GM13976 (cell line): ENCODE results near the gene FGFR3.

ENCODE experiments used
- DNase-seq: peaks from one replicate; pipeline ENCODE4 v3.0.0; 2012; ENCODE audit warnings: low spot score
- in situ Hi-C: fragments of 300-500 bp; cut with MboI; formaldehyde crosslinking; loops from one replicate; pipeline ENCODE4 v1.12.0; 2022; ENCODE audit warnings: low sequenced_read_pairs, mixed read lengths, inconsistent platforms; ENCODE audit not compliant: unreplicated experiment
- TF ChIP-seq, protein P1 (sequence below): IDR thresholded peaks from 2 replicates; pipeline ENCODE4 v1.5.1; 2012; ENCODE audit warnings: borderline replicate concordance, mild to moderate bottlenecking; ENCODE audit not compliant: insufficient read depth; ENCODE audit errors: extremely low read depth, missing control alignments, control extremely low read depth

Gene FGFR3

DNA sequence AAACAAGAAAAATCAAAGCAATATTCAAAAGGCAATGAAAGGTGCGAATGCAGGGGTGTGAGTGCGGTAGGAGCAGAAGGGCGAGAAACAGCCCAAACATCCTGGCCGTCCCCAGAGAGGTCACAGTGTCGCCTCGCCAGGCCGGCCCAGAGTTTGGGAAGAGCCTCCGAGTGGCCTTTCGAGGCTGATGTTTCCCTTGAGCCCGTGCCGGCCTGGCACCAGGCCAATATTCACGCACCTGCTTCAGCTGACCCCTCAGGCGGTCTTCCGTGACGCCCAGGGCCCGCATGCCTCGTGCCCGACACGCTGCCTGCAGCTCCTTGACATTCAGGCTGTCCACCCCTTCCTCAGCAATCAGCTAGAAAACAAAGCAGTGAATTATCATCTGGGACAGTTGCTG is 32.2 kb downstream of the FGFR3 start:
- TF ChIP-seq, protein P1, sequence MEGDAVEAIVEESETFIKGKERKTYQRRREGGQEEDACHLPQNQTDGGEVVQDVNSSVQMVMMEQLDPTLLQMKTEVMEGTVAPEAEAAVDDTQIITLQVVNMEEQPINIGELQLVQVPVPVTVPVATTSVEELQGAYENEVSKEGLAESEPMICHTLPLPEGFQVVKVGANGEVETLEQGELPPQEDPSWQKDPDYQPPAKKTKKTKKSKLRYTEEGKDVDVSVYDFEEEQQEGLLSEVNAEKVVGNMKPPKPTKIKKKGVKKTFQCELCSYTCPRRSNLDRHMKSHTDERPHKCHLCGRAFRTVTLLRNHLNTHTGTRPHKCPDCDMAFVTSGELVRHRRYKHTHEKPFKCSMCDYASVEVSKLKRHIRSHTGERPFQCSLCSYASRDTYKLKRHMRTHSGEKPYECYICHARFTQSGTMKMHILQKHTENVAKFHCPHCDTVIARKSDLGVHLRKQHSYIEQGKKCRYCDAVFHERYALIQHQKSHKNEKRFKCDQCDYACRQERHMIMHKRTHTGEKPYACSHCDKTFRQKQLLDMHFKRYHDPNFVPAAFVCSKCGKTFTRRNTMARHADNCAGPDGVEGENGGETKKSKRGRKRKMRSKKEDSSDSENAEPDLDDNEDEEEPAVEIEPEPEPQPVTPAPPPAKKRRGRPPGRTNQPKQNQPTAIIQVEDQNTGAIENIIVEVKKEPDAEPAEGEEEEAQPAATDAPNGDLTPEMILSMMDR: no peak
- in situ Hi-C loops: no loop called here
- DNase-seq: no peak

DNA sequence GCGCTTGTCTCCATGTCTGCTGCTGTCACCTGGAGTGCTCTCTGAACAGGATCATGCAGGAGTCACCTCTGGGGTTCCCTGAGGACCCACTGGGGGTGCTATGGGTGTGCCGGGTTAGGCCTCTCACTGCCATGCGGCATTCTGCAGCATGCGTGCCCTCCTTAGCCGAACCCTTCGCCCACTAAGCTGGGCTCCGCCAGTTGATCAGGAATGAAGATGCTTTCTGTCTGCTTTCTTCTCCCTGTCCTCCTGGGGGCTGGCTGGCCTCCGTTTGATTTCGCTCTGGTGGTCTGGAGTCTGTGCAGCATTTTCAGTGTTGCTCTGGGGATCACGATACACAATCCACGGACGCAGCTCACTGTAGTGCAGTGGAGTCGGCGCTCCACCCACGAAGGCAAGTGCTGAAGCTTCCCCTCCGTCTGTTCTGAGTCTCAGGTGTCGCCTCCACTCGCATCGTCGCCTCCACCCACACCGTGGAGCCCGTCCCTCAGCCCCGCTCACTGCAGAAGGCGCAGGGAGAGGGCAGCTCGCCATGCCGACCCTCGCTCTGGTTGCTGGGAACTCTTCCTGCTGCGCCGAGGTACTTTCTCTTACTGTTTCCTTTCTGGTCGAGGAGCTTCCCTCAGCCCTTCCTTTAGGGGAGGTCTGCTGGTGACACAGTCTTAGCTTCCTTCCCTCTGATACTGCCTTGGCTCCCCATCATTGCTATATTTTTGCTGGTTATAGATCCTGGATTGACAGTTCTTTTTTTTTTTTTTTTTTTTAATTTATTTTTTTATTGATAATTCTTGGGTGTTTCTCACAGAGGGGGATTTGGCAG is 33.6 kb downstream of the FGFR3 start:
- TF ChIP-seq, protein P1: no peak

DNA sequence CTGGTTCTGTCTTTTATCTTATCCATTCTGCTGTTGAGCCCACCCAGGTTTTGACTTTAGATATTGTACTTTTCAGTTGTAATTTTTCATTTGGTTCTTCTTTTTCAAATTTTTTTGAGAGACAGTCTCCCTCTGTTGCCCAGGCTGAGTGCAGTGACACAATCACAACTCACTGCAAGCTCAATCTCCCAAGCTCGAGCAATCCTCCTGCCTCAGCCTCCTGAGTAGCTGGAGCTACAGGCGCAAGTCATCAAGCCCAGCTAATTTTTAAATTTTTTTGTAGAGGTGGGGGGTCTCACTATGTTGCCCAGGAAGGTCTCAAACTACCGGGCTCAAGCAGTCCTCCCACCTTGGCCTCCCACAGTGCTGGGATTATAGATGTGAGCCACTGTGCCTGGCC is 37.1 kb downstream of the FGFR3 start:
- TF ChIP-seq, protein P1: no peak
- DNase-seq: no peak
- in situ Hi-C loops: no loop called here

More for the DNA sequence above, 33.6 kb downstream of the FGFR3 start:
- no peak for DNase-seq
- in situ Hi-C loops: no loop called here

DNA sequence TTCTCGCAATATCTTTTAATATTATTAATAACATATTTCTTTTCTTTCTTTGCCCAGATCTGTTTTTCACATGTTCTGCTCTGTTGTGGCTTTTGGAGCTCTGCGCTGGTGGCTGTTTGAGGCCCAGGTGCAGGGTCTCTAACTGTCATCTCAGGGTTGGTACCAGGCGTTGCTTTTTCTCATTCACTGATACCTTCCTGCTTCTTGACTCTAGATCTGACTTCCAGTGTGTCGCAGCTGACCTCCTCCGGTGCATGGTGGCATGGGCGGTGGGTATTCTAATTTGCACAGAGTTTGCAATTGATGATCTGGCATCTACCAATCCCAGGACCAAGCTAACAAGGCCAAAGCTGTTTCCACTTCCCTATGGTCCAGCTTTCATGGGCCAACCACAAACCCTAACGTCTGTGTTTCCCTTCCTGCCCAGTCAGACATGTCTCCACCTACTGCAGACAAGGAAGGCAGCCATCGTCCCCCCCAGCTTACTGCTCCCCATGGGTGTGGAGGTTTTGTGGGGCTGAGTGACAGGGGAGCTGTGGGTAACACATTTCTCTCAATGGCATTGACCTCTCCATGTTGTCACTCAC is 37.6 kb downstream of the FGFR3 start:
- TF ChIP-seq, protein P1: no peak
- in situ Hi-C loops: no loop called here
- DNase-seq: no peak

DNA sequence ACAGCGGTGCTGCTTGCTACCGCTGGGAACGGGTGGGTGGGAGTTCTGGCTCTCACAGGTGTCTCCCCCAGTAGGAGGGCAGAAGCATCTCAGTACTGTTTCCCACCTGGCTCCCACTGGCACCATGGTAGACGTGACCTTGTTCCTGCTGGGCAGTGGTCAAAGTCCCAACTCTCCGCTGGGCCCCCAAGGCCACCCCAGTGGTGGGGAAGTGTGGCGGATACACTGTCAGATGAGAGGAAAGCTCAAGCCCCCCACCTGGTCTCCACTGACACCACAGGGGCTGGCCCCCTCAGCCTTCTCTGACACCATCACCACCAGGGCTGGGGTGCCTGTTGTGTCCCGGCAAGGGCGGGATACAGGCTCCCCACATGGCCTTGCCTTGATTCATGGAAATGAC is 38.2 kb downstream of the FGFR3 start:
- in situ Hi-C loops: no loop called here
- TF ChIP-seq, protein P1: no peak
- no peak for DNase-seq

DNA sequence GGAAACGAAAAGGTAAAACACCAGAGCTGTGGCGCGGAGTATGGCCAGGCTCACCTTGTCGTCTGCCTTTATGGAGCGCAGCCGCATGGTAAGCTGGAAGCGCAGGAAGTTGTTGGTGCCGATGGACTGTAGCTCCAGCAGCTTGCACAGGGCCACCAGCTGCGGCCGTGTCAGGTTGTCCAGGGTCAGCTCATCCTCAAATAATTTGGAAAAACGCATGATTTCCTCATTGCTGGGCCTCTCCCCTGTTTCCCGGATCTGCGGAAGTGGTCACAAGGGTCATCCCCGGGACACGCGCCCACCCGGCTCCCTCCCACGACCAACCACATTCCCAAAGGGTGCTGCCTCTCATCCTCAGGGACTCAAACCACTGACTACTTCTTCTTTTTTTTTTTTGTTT is 39.6 kb downstream of the FGFR3 start:
- TF ChIP-seq, protein P1: no peak
- in situ Hi-C loops: no loop called here
- no peak for DNase-seq
